ENCODE measurements around the gene ATP1A3. TPM values are rescaled to one million over a fixed set of nuclear protein-coding genes. Genes with fewer than 3 reads are reported as not detected.

ATP1A3 gene
- polyA plus RNA-seq, 1 donor from 2014 or later, result 36.2 TPM

- no peak overlapping the region for H3K4me3 ChIP-seq (ENCODE audit: low read length)
- no peaks in the 10 kb centered on the region for H4K20me1 ChIP-seq (ENCODE audit: insufficient read depth)
- TF ChIP-seq CTCF (IDR thresholded peaks at IDR 0.05; ENCODE audit: poor library complexity, severe bottlenecking) (no peak), MXI1 (conservative IDR thresholded peaks at IDR 0.05; ENCODE audit: poor library complexity, severe bottlenecking) (no peak), RAD21 (conservative IDR thresholded peaks at IDR 0.05) (no peak), TAF1 (IDR thresholded peaks at IDR 0.05; ENCODE audit: low read depth) (no peak), POLR2AphosphoS5 (IDR thresholded peaks at IDR 0.05) (no peak), EZH2 (IDR thresholded peaks at IDR 0.05; ENCODE audit: borderline replicate concordance, insufficient read depth, low read length, poor library complexity, severe bottlenecking) (no peak), EP300 (conservative IDR thresholded peaks at IDR 0.05; ENCODE audit: poor library complexity, severe bottlenecking) (no peak), SMC3 (conservative IDR thresholded peaks at IDR 0.05; ENCODE audit: poor library complexity) (no peak)
- TF ChIP-seq, protein P1, sequence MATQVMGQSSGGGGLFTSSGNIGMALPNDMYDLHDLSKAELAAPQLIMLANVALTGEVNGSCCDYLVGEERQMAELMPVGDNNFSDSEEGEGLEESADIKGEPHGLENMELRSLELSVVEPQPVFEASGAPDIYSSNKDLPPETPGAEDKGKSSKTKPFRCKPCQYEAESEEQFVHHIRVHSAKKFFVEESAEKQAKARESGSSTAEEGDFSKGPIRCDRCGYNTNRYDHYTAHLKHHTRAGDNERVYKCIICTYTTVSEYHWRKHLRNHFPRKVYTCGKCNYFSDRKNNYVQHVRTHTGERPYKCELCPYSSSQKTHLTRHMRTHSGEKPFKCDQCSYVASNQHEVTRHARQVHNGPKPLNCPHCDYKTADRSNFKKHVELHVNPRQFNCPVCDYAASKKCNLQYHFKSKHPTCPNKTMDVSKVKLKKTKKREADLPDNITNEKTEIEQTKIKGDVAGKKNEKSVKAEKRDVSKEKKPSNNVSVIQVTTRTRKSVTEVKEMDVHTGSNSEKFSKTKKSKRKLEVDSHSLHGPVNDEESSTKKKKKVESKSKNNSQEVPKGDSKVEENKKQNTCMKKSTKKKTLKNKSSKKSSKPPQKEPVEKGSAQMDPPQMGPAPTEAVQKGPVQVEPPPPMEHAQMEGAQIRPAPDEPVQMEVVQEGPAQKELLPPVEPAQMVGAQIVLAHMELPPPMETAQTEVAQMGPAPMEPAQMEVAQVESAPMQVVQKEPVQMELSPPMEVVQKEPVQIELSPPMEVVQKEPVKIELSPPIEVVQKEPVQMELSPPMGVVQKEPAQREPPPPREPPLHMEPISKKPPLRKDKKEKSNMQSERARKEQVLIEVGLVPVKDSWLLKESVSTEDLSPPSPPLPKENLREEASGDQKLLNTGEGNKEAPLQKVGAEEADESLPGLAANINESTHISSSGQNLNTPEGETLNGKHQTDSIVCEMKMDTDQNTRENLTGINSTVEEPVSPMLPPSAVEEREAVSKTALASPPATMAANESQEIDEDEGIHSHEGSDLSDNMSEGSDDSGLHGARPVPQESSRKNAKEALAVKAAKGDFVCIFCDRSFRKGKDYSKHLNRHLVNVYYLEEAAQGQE (IDR thresholded peaks at IDR 0.05; ENCODE audit: borderline replicate concordance), result no peak
- no peaks in the 10 kb centered on the region for H3K9me2 ChIP-seq (ENCODE audit: insufficient read depth, low read length)
- H2AFZ ChIP-seq (ENCODE audit: low read depth, low read length), result no peak overlapping the region
- H3F3A ChIP-seq (ENCODE audit: insufficient read depth, low read length, poor library complexity, severe bottlenecking), result no peaks in the 10 kb centered on the region
- no peaks in the 10 kb centered on the region for H3K79me2 ChIP-seq (replicated peaks; ENCODE audit: insufficient read depth, low read length)
- H3K9ac ChIP-seq (ENCODE audit: low read length), result no peak overlapping the region
- H3K9me3 ChIP-seq (ENCODE audit: low read length), result no peaks in the 10 kb centered on the region
- H3K27me3 ChIP-seq (ENCODE audit: insufficient read depth, low read depth, low read length), result no peaks in the 10 kb centered on the region
- H3K27ac ChIP-seq (ENCODE audit: low read length), result no peak overlapping the region
- no peak overlapping the region for H3K4me2 ChIP-seq (ENCODE audit: low read length)
- no peaks in the 10 kb centered on the region for H3K36me3 ChIP-seq (ENCODE audit: insufficient read depth, low read length)
Measured at GRCh38 chr19:41960973-41961372, 33.1 kb downstream of the ATP1A3 start.

- TF ChIP-seq CTCF (IDR thresholded peaks at IDR 0.05; ENCODE audit: poor library complexity, severe bottlenecking) (peak; percentile 76), RAD21 (conservative IDR thresholded peaks at IDR 0.05) (no peak), EP300 (conservative IDR thresholded peaks at IDR 0.05; ENCODE audit: poor library complexity, severe bottlenecking) (peak; percentile 42), POLR2AphosphoS5 (IDR thresholded peaks at IDR 0.05) (no peak), MXI1 (conservative IDR thresholded peaks at IDR 0.05; ENCODE audit: poor library complexity, severe bottlenecking) (peak; percentile 51), EZH2 (IDR thresholded peaks at IDR 0.05; ENCODE audit: borderline replicate concordance, insufficient read depth, low read length, poor library complexity, severe bottlenecking) (no peak), SMC3 (conservative IDR thresholded peaks at IDR 0.05; ENCODE audit: poor library complexity) (peak; percentile 33), TAF1 (IDR thresholded peaks at IDR 0.05; ENCODE audit: low read depth) (no peak)
- TF ChIP-seq, protein P1 (IDR thresholded peaks at IDR 0.05; ENCODE audit: borderline replicate concordance), result peak; percentile 41
- Histone ChIP-seq H2AFZ (ENCODE audit: low read depth, low read length) (peak within 1 kb of the TSS; percentile 48), H3K79me2 (replicated peaks; ENCODE audit: insufficient read depth, low read length) (no peaks in the 10 kb centered on the region), H3K9ac (ENCODE audit: low read length) (peak within 1 kb of the TSS; percentile 89), H3K27me3 (ENCODE audit: insufficient read depth, low read depth, low read length) (no peaks in the 10 kb centered on the region), H4K20me1 (ENCODE audit: insufficient read depth) (no peaks in the 10 kb centered on the region), H3K9me2 (ENCODE audit: insufficient read depth, low read length) (no peaks in the 10 kb centered on the region), H3K9me3 (ENCODE audit: low read length) (no peaks in the 10 kb centered on the region), H3K36me3 (ENCODE audit: insufficient read depth, low read length) (no peaks in the 10 kb centered on the region), H3K27ac (ENCODE audit: low read length) (peak within 1 kb of the TSS; percentile 77), H3K4me2 (ENCODE audit: low read length) (peak within 1 kb of the TSS; percentile 72), H3F3A (ENCODE audit: insufficient read depth, low read length, poor library complexity, severe bottlenecking) (no peaks in the 10 kb centered on the region), H3K4me3 (ENCODE audit: low read length) (peak within 1 kb of the TSS; percentile 98)
Measured at GRCh38 chr19:41959056-41960053, 34.7 kb downstream of the ATP1A3 start, which contains the start of gene RABAC1. TSS of gene RABAC1 (minus strand) at chr19:41959321. CDS start at chr19:41959292, 29 bp downstream.
